Astrocyte (in vitro differentiated cells and primary cell): Measurements from ENCODE around the gene ZNF24.

Experiments
- EZH2 ChIP-seq: IDR thresholded peaks from 2 replicates; pipeline ENCODE4 v1.6.1; 2012; ENCODE audit warnings: mild to moderate bottlenecking, low read length, inconsistent platforms; ENCODE audit not compliant: insufficient read depth
- TF ChIP-seq, protein P1 (sequence below): IDR thresholded peaks from 2 replicates; pipeline ENCODE4 v1.5.1; 2011; ENCODE audit warnings: low read depth, mild to moderate bottlenecking, inconsistent platforms, low read length, moderate library complexity; ENCODE audit not compliant: insufficient read depth

DNA sequence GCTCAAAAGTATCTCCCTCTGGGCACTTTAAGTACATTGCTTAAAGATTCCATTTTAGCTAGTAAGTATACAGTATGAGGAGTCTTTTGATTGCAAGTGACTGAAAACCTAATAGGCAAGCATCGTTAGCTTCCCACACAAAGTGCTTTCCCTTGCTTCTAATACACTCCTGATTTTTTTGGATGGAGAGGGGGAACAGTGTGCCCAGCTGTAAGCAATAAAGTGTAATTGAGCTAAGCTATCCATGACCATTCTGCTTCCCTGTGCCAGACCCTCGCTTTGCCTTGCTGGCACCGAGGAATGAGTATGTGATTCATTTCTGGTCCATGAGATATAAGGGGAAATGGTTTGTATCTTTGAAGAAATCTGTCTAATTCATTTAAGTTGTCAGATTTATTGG, 3.8 kb upstream of the ZNF24 start:
- TF ChIP-seq, protein P1, sequence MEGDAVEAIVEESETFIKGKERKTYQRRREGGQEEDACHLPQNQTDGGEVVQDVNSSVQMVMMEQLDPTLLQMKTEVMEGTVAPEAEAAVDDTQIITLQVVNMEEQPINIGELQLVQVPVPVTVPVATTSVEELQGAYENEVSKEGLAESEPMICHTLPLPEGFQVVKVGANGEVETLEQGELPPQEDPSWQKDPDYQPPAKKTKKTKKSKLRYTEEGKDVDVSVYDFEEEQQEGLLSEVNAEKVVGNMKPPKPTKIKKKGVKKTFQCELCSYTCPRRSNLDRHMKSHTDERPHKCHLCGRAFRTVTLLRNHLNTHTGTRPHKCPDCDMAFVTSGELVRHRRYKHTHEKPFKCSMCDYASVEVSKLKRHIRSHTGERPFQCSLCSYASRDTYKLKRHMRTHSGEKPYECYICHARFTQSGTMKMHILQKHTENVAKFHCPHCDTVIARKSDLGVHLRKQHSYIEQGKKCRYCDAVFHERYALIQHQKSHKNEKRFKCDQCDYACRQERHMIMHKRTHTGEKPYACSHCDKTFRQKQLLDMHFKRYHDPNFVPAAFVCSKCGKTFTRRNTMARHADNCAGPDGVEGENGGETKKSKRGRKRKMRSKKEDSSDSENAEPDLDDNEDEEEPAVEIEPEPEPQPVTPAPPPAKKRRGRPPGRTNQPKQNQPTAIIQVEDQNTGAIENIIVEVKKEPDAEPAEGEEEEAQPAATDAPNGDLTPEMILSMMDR, result no peak
- no peak for TF ChIP-seq EZH2
